ENCODE measurements around the gene TCP1.
"Not testable (repeated sequence)": the region's sequence is repeated elsewhere in the genome, so short reads cannot be mapped to it uniquely, and the experiment has no call there.

TCP1 gene

GRCh38 chr6:159789377-159790148 lies at the start of gene TCP1:
TSS of gene TCP1 (minus strand) at chr6:159789602. CDS start at chr6:159789468, 134 bp downstream.
- peak; percentile 99 for DNase-seq (ENCODE audit: low read depth)

DNA sequence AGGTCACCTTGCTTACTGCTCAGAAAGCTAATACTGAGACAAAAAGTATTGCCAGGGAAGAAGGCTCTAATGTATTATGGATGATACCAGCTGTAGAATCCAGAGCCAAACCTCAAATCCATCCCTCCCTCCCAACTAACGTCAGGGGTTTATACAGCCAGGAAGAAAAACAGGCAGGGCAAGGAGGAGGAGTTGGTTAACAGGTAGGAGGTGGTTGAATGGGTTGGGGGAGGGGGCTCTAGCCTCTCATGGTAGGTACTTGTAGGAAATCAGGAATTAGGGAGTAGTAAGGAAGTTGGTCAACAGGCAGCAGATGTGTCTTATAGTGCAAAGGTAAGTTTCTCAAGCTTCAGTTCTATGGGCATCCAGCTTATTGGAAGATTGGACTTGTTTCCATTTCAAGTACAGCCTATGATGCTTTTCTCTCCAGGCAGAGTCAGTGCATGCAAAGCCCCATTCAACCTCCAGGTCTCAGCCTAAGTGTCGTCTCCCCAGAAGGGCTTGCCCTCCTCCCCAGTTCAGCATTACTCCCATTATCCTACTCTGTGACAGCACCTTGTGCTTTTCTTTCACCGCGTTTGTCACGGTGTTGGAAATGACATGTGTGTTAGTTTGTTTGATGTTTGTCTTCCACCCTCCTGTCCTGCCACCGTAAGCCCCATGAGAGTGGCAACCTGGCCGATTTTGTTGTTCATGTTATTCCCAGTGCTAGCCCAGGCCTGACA lies 48.8 kb upstream of the TCP1 start:
- DNase-seq (ENCODE audit: low read depth) = no peak

GRCh38 chr6:159837511-159837910 lies 48.1 kb upstream of the TCP1 start:
- no peak for DNase-seq (ENCODE audit: low read depth)

GRCh38 chr6:159836718-159837490 lies 47.5 kb upstream of the TCP1 start:
- DNase-seq (ENCODE audit: low read depth) = no peak

DNA sequence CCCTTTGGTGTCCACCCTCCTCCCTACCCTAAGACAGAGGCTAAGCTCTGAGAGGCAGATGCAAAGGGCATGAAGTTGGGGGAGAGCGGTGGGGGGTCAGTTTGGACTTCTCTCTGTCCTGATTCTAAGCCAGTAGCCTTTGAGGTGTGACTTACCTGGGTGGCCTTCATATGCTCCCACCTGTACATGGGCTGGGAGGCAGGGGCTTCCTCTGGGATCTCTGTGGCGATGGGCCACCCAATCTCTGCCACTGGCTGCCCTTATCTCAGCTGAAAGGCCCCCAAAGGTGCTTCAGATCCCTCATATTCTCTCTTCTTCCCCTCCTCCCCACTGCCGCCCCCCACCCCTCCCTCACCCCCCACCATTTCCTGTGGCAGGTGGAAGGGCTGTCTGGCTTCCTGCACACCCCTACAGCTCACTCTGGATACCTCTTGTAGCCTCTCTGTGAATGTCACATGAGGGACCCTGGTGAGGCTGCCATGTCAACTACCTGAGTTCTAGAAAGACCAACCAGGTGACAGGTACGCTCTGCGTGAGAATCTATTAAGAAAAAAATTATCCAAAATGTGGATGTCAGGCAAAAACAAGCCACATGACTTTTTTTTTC lies 44.7 kb upstream of the TCP1 start:
- no peak for DNase-seq (ENCODE audit: low read depth)

DNA sequence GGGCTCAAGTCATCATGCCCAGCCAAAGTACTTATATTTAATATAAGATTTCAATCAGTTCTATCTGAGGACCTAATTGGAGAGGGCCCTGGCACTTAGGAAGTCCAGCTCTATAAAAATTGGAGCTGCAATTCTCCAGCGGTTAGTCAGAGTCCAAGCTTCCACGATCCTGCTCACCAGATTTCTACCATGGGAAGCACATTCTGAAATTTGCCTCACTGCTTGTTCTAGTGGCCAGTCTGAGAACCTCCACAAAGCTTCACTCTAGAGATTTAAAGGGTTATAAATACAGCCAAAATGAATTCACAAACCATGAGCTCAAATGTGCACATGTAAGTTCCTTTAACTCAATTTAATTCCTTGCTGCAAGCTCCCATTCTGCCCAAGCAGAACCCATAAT lies 44.2 kb upstream of the TCP1 start:
- DNase-seq (ENCODE audit: low read depth) = peak; percentile 29

GRCh38 chr6:159832946-159833345 lies 43.5 kb upstream of the TCP1 start:
- no peak for DNase-seq (ENCODE audit: low read depth)

- DNase-seq (ENCODE audit: low read depth) = no peak
Observed at GRCh38 chr6:159831373-159831679, 41.9 kb upstream of the TCP1 start.

- no peak for DNase-seq (ENCODE audit: low read depth)
Observed at GRCh38 chr6:159830501-159831372, 41.3 kb upstream of the TCP1 start.

DNA sequence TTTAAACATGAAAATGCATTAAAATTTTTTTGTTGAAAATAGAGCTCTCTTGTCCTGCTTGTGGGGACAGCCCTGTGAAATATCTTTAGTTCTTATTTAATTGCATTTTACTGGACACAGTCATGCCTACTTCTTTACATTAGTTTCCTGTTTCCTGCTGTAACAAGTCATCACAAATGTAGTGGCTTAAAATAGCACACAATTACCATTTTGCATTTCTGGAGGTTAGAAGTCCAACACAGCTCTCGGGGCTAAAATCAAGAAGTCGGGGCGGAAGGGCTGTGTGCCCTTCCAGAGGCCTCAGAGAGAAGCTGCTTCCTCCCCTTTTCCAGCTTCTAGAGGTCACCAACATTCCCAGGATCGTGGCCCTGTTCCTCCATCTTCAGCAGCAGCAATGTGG lies 40.1 kb upstream of the TCP1 start:
- DNase-seq (ENCODE audit: low read depth) = no peak

DNA sequence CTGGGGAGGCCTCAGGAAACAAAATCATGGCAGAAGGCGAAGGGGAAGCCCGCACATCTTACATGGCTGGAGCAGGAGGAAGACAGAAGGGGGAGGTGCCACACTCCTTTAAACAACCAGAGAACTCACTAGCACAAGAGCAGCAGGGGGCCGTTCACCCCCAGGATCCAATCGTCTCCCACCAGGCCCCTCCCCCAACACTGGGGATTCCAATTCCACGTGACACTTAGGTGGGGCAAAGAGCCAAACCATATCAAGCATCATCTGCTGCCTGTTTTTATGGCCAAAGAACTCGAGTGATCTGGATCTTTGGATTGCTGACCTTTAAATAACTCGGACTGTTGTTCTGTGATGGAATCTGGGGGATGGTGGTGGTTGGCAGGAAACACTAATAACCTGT lies 38.7 kb upstream of the TCP1 start:
- no peak for DNase-seq (ENCODE audit: low read depth)

DNA sequence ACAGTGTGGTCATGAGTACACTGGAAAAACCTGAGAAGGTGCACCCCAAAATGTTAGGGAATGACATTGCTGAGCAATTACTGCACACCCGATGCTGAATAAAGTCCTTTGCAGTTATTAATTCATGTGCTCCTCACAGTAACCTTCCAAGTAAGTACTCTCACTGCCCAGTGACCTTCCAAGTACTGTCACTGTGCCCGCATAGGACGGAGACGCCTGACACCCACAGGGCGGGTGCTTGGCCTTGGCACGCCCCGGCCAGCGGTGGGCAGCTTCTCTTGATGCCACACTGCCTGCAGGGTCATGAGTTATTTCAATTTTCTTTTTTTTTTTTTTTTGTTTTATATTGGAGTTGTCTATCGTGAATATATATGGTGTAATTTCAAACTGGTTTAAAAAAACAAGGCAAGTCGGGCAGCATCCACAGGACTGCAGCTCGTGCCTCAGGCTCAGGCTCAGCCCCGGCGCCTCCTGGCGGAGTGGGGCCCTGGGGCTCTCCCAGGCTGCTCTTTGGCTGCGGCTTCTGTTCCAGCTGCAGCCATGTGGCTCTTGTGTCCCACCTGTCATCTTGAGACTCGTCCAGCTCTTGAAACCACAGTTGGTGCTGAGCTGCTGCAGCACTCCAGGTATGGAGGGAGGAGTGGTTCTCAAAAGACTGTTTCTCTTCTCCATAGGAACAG lies 37.7 kb upstream of the TCP1 start:
- no peak for DNase-seq (ENCODE audit: low read depth)

- DNase-seq (ENCODE audit: low read depth) = no peak
Observed at GRCh38 chr6:159826004-159826403, 36.6 kb upstream of the TCP1 start.

GRCh38 chr6:159824690-159825089 lies 35.3 kb upstream of the TCP1 start:
- not testable (repeated sequence) for DNase-seq (ENCODE audit: low read depth)

DNA sequence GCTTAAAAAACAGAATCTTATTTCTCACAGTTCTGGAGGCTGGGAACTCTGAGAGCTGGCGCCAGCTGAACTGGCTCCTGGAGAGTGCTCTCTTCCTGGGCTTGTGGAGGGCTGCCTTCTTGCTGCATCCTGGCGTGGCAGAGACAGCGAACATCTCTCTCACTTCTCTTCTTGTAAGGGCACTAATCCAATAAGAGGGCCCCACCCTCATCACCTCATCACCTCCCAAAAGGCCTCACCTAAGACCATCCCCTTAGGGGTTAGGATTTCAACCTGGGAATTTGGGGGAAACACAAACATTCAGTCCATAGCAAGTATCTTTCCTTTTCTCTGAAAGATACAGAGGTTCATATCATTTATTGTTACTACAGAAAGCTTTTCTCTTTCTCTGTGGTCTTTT lies 34.6 kb upstream of the TCP1 start:
- DNase-seq (ENCODE audit: low read depth) = no peak

DNA sequence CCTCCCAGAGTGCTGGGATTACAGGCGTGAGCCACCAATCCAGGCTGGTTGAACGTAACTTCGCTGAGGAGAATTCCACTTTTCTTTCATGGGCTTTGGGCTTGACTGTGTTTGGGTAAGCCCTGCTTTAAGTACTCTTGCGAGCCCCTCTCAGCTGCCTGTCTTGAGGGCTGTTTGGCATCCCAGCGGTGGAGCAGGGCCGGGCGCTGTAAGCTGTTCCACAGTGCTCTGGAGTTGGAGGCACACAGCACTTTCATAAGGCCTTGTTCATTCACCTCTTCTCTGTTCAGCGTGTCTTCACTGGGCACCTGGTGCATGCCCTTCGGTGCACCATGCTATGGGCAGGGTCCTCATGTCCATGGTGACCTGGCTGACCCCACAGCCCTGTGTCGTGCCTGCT lies 32.3 kb upstream of the TCP1 start:
- no peak for DNase-seq (ENCODE audit: low read depth)

DNA sequence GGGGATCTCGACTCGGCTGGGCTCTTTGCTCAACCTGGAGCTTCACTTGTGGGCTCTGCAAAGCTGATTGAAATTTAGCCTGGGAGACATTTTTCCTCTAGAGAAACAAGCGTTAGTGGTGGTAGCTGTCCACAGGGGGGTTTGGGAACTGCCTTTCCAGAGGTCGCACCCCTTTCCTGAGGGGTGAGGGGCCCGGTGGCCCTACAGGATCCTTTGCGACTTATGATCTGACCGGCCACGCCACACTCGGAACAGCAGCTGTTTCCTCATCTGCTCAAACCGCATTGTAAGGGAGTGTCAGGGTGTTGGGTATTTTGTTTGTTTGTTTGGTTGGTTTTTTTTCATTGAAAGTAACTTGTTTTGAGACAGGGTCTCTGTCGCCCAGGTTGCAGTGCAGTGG lies 31.7 kb upstream of the TCP1 start:
- no peak for DNase-seq (ENCODE audit: low read depth)

- DNase-seq (ENCODE audit: low read depth) = no peak
Observed at GRCh38 chr6:159819932-159820640, 30.7 kb upstream of the TCP1 start.

DNA sequence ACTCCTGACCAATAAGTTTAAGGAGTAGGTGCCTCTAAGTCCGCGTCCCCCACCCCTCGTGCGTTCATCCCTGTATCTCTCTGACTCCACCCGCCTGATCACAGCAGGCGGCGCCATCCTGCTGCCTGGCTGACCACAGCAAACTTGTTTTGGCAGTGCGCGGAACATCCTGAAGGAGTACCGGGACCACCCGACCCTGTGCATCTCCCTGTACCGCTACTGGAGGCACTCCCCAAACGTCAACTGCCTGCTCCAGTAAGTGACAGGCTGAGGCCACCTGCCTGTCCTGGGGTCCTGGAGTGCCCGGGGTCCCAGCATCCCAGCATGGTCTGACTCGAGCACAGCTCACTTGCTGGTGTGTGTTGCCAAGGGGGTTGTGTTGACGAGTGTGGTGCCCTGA lies 29.7 kb upstream of the TCP1 start:
- DNase-seq (ENCODE audit: low read depth) = no peak

- DNase-seq (ENCODE audit: low read depth) = no peak
Observed at GRCh38 chr6:159817951-159818739, 28.7 kb upstream of the TCP1 start.

Measured in fibroblast of gingiva (primary cell).